Lung (tissue), 12 donors: Measurements from ENCODE around the gene TBRG4. TPM values are rescaled to one million over a fixed set of nuclear protein-coding genes. Genes with fewer than 3 reads are reported as not detected.

Source experiments
- ATAC-seq: fragments of 200-7000 bp; cut with Tn5 transposase; one replicate; pipeline ENCODE4 v1.9.1; 2020; ENCODE audit warnings: moderate number of reproducible peaks; ENCODE audit not compliant: insufficient read depth, low FRiP score
- DNase-seq, 3 donors: peaks; one replicate each; pipeline ENCODE4 v3.0.0-alpha.2; 2013 to 2017
- H3K27ac ChIP-seq, 2 donors: one replicate each; pipeline ENCODE4 v1.5.1; 2013; ENCODE audit warnings: mild to moderate bottlenecking in 2 of 2, moderate library complexity in 2 of 2, control low read depth in 1 of 2, inconsistent platforms in 1 of 2, low read depth in 1 of 2, low read length in 1 of 2
- H3K27me3 ChIP-seq, 3 donors: one replicate each; pipeline ENCODE4 v1.5.1; 2013; ENCODE audit warnings: low read length in 2 of 3; ENCODE audit not compliant: control insufficient read depth in 3 of 3, insufficient read depth in 3 of 3
- H3K36me3 ChIP-seq, 4 donors: one replicate each; pipeline ENCODE4 v1.5.1; 2013; ENCODE audit warnings: low read length in 4 of 4, mild to moderate bottlenecking in 1 of 4, moderate library complexity in 1 of 4; ENCODE audit not compliant: control insufficient read depth in 4 of 4, insufficient read depth in 4 of 4
- H3K4me1 ChIP-seq, 5 donors: one replicate each; pipeline ENCODE4 v1.5.1; 2013; ENCODE audit warnings: low read length in 5 of 5, mild to moderate bottlenecking in 2 of 5, moderate library complexity in 1 of 5; ENCODE audit not compliant: control insufficient read depth in 5 of 5, insufficient read depth in 5 of 5
- H3K4me3 ChIP-seq: one replicate; pipeline ENCODE4 v1.5.1; 2013; ENCODE audit warnings: mild to moderate bottlenecking, control low read depth, moderate library complexity
- H3K9ac ChIP-seq, 2 donors: one replicate each; pipeline ENCODE4 v1.5.1; 2013; ENCODE audit warnings: low read length in 2 of 2, control low read depth in 1 of 2; ENCODE audit not compliant: insufficient read depth in 1 of 2
- H3K9me3 ChIP-seq, 4 donors: one replicate each; pipeline ENCODE4 v1.5.1; 2013; ENCODE audit warnings: low read length in 3 of 4, mild to moderate bottlenecking in 1 of 4, moderate library complexity in 1 of 4; ENCODE audit not compliant: control insufficient read depth in 4 of 4, insufficient read depth in 3 of 4
- CTCF ChIP-seq: IDR thresholded peaks from 2 replicates; pipeline ENCODE4 v1.5.1; 2012; ENCODE audit warnings: mild to moderate bottlenecking; ENCODE audit errors: control extremely low read depth, extremely low read depth
- WGBS, 2 donors: extraction: QIAGEN DNeasy Blood & Tissue Kit; methylation state at CpG; one replicate each; pipeline ENCODE4 v1.1.7; 2013; 5-methylcytosine and 5-hydroxymethylcytosine counted together
- polyA plus RNA-seq, 2 donors: library from polyadenylated mRNA; stranded (reverse); fragments of 200-250 nt; gene quantifications; one replicate each; pipeline ENCODE4 v1.2.1, GENCODE V29; 2013
- total RNA-seq, 2 donors: library from RNA; depleted of rRNA in 1 of 2; stranded (reverse); fragments of >200 nt in 1 of 2; gene quantifications; one replicate each; pipeline ENCODE4 v1.2.1, GENCODE V29; 2014 to 2021
- donor health status: control.
- donor health status: control.
- donor health status: Bipolar disorder and iron deficiency.
- donor health status: healthy.
- donor health status: DM: yes; HTN: yes; CAD: no.

Gene TBRG4
- total and polyA plus RNA-seq, 4 donors = 32.2 to 65.6 (median 46.9) TPM

GRCh38 chr7:45129181-45129800 is 17.8 kb upstream of the TBRG4 start:
- 87 to 90% methylated on average over 15 of the region's 15 CpGs for WGBS, 2 donors
- Histone ChIP-seq H3K27ac (no peak overlapping the region), H3K9me3 (no peaks in the 10 kb centered on the region), H3K36me3 (no peaks in the 10 kb centered on the region), H3K9ac (no peak overlapping the region), H3K4me1 (no peaks in the 10 kb centered on the region), H3K27me3 (no peaks in the 10 kb centered on the region), H3K4me3 (no peak overlapping the region)
- TF ChIP-seq CTCF = no peak
- ATAC-seq (no peak), DNase-seq (no peak)

- 88 to 94% methylated on average over 6 of the region's 6 CpGs for WGBS, 2 donors
- no peak for ATAC-seq
- H3K36me3 ChIP-seq = no peaks in the 10 kb centered on the region
- H3K4me3 ChIP-seq = no peak overlapping the region
- peaks cover 0 to 3% (median 0%) of the 10 kb centered on the region in 5 donors for H3K4me1 ChIP-seq
- H3K9ac ChIP-seq = no peak overlapping the region
- H3K9me3 ChIP-seq = no peaks in the 10 kb centered on the region
- H3K27ac ChIP-seq = no peak overlapping the region
- no peak for TF ChIP-seq CTCF
- no peak for DNase-seq
- H3K27me3 ChIP-seq = no peaks in the 10 kb centered on the region
Measured at GRCh38 chr7:45126920-45127319, 15.4 kb upstream of the TBRG4 start.

GRCh38 chr7:45126201-45126600 is 14.7 kb upstream of the TBRG4 start:
- H3K9me3 ChIP-seq = no peaks in the 10 kb centered on the region
- H3K9ac ChIP-seq = no peak overlapping the region
- WGBS, 2 donors = 81 to 85% methylated on average over 6 of the region's 6 CpGs
- no peak for TF ChIP-seq CTCF
- no peaks in the 10 kb centered on the region for H3K27me3 ChIP-seq
- no peak for ATAC-seq
- no peaks in the 10 kb centered on the region for H3K36me3 ChIP-seq
- H3K4me3 ChIP-seq = no peak overlapping the region
- DNase-seq = no peak
- peaks cover 0 to 3% (median 0%) of the 10 kb centered on the region in 5 donors for H3K4me1 ChIP-seq
- H3K27ac ChIP-seq = no peak overlapping the region
